GM19438 (cell line): Measurements from ENCODE around the gene RPL36.

ENCODE experiments used
- ATAC-seq: cut with Tn5 transposase; IDR thresholded peaks from one replicate; pipeline ENCODE4 v1.9.1; 2021; ENCODE audit warnings: low read depth; ENCODE audit not compliant: unreplicated experiment

RPL36 gene

DNA sequence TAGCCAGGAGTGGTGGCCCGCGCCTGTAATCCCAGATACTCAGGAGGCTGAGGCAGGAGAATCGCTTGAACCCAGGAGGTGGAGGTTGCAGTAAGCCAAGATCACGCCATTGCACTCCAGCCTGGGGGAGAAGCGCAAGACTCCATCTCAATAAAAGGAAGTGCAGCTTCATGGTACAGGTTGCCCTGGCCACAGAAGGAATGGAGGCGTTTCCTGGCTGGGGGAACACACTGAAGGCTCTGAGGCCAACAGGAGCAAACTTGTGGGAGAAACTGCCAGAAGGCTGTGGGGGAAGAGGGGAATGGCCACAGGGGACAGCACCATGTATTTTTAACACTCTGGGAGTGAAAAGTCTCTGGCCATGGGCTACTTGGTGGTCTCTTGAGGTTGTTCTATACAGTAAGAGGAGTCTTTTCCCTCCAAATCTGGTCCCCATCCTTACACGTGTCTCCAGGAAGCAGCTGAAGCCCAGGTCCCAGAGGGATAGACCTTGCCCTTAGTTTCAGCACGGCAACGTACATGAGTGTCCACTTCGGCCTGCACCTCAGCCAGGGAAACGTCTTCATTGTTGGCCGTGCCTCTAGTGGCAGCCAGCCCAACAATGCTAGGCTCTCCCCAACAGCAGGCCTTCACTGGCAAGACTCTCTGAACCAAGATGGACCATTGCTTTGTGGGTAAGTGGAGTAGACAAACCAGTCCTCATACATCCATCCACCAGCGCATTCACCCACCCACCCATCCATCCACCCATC, 17.2 kb upstream of the RPL36 start:
- no peak for ATAC-seq

DNA sequence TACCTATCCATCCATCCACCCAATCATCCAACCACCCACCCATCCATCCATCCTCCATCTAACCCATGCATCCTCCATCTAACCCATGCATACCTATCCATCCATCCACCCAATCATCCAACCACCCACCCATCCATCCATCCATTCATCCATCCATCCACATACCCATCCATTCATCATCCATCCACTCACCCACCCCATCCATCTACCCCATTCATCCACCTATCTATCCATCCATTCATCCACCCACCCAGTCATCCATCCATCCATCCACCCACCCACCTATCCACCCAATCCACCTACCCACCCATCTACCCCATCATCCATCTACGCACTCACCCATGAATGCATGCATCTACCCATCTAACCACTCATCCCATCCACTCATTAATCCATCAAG, 16.3 kb upstream of the RPL36 start:
- ATAC-seq, result no peak

DNA sequence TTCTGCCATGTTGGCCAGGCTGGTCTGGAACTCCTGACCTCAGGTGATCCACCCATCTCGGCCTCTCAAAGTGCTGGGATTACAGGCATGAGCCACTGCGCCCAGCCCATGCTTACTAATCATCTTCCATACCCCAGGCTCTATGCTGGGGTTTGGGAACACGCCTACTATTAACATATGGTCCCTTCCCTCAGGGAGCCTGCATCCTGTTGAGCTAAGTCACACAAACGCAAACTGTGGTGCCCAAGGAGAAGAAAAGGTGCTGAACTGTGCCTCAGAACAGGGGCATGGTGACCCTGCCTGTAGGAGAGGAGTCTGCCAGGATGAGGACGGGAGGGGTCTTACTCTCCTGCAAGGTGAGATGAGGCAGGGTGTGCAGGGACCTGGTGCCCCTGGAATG, 15.4 kb upstream of the RPL36 start:
- ATAC-seq, result no peak

DNA sequence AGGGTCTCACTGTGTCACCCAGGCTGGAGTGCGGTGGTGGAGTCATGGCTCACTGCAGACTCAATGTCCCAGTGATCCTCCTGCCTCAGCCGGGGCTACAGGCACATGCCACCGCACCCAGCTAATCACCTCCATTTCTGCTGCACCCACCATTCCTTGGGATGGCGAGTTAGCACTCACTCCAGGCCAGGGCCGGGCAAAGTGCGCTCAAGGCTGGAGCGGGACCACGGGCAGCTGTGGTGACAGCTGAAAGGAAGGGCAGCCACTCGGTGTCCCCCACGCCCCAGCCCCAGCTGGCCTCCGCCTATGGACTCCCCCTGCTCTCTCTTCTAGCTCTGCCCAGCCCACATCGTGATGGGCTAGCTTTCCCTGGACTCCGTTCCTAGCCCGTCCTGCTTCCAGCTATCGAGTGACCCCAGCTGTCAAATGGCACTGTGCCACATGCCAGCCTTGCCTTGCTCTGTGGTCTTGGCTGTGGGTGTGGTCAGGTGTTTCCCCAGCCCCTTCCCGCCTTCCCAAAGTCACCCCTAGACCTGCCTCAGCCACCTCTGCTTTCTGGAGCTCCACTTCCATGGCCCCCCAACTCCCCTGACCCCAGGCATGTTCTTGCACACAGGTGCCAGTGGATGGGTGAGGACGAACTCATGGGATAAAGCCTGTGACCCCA, 13.9 kb upstream of the RPL36 start:
- no peak for ATAC-seq

DNA sequence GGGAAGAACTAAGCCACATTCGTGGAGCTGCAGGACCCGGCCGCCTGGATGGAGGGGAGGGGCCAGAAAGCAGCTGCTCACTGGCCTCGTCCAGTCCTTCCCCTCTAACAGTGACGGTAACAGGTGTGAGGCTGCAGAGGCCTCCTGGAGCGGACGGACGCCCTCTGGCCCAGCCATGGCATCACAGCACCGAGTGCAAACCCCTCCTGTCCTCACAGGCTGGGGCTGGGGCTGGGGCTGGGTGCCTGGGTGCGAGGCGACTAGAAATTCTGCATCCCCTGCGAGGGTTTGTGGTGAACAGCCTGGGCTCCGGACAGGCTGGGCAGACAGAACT, 13.4 kb upstream of the RPL36 start:
- ATAC-seq, result no peak

DNA sequence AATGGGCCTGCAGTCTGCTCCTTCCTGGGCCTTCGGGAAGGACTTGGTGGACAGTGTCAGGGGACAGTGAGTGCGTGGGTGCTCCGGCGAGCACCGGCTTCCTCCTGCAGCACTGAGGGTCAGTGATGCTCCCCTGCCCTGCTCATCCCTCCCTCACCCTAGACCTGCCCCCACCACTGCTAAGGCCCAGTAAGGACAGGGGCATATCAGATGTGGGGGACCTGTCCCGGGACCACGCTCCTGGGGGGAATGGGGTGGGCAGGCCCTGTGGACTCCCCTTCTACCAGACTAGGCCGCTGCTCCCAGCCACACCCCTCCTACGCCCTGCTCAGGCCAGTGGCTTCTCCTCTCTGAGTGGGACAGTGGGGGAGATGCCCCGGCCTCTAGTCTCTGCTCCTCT, 13.0 kb upstream of the RPL36 start:
- no peak for ATAC-seq

DNA sequence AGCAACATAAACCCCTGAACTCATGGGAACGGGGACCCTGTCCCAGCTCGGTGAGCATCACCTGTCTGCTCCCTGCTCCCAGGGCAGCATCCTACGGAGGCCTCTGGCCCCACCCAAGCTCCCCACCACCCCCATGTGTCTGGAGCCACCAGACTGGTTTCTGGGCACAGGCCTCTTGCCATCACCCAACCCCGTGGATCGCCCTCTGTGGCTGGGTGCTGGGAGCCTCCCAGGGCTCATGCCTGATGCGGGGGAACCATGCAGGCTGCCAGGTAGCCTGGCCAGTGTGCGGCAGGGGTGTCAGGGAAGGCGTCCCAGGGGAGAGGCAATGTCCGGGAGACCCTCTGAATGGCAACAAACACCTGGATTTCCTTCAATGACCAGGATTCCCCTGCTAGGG, 12.5 kb upstream of the RPL36 start:
- ATAC-seq, result no peak

DNA sequence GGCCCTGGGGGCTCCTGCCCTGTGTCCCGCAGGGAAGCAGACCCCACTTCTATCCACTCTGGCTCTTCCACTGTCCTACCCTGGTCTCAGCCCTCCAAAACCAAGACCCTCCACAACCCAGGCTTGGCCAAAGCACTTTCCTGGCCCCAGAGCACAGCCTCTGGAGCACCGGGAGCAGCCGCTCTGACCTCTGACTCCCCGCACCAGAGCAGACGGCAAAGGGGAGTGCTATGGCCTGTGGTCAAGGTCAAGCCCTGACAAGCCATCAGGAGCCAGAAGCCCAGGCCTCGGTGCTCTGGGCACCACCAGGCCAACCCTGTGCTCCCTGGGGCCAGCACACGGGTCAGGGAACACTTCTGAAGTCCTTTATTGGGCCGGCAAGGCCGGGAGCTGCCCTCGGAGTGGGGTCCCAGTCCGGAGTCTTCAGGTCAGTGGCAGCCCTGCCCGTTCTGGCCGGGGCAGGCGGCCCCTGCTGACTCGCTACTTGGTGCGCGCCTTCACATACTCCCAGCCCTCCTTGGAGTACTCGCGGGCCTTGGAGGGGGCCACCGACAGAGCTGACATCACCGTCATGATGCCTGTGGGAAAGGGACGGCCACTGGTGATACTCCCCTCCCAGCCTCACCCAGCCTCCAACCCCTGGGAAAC, 11.9 kb upstream of the RPL36 start:
- no peak for ATAC-seq

DNA sequence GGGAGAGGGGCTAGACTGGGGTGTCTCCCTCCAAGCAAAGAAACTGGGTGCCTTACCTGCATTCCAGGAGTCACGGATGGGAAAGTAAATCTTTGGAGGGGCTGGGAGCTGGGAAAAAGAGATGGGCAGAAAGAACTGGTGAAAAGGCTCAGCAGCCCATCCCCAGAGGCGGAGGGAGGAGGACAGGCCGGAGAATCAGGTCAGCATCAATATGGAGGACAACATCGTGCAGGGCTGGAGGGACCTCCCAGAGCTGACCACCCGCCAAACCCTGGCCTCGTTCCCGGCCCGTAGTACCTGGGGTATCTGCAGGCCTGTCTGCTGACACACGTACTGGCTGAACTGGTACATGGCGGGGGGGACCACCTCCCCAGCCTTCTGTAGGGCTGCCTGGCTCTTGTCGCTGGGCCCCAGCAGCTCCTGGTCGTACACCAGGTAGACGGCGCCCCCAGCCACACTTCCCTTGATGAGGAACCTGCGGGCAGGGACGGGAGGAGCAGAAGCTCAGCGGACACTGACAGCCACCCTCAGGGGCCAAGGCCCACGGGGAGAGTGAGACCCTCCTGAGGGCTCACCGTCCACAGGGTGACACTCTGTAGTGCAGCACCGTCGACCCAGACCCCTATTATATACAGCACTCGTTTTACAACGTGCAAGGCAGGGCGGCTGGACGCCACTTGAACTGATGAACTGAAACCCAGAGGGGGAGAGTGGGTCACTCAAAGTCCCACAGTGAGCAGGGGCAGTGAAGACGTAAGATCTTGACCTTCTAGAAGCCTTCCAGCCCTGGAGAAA, 10.6 kb upstream of the RPL36 start:
- ATAC-seq, result no peak

DNA sequence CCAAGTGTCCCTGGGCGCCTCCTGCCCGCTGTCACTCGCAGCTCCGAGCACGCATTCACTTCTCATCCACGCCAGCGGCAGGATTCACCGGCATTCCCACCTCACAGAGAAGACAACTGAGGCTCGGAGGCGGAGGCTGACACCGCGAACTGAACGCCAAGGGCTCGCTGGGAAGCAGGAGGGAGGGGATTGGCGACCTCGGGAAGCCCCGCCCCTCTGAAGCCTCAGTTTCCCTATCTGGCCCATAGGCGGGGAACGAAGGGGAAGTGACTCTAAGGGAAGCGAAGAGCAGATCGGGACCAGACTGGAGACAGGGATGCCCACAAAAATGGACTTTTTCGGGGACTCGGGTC, 10.0 kb upstream of the RPL36 start:
- no peak for ATAC-seq

DNA sequence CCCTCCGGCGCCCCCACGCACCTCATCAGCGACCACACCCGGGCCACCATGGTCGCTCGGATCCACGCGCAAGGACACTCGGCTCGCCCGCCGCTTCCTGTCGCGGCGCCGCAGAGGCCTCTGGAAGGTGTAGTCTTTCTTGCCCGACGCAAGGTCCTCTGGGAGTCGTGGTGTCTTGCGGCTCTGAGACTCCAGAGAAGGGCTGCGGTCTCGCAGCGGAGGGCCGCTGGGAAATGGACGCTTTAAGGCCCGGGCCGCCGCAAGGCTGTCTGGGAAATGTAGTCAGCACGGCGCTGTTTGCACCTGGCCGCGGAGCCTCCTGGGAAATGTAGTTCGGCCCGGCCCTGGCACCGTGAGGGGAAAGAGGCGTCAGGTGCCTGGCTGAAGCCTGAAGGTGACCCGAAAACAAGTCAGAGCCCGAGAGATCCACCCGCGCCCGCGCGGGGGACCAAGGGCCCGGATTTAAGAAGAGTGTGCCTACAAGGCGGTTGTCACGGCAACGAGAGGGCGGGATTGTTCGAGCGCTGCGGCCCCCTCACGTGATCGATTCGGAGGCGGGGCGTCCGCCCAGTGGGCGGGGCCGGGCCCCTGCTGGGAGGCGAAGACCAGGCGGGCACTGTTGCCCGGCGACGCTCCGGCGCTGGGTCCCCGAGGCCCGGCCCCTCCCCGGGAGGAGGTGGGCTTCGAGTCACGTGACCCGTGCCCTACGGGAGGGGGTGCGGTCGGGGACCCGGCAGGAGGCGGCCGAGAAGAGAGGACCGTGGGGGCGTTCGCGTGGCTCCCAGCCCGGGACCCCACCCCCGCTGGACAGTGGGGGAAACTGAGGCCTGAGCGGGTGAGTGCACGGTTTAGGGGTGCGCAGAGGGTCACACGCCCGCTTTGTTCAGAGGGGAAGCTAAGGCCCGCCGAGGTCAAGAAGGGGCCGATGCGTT, 9.4 kb upstream of the RPL36 start, which contains the start of the genes HSD11B1L and MICOS13:
TSS of gene HSD11B1L (plus strand) at position 591 of the 932 bp plus-strand sequence. CDS start 3,806 bp downstream, outside the sequence.
TSS of gene MICOS13 (minus strand) at position 80 of the 932 bp plus-strand sequence. CDS start at position 50, 30 bp downstream.
- ATAC-seq, result peak; percentile 82

DNA sequence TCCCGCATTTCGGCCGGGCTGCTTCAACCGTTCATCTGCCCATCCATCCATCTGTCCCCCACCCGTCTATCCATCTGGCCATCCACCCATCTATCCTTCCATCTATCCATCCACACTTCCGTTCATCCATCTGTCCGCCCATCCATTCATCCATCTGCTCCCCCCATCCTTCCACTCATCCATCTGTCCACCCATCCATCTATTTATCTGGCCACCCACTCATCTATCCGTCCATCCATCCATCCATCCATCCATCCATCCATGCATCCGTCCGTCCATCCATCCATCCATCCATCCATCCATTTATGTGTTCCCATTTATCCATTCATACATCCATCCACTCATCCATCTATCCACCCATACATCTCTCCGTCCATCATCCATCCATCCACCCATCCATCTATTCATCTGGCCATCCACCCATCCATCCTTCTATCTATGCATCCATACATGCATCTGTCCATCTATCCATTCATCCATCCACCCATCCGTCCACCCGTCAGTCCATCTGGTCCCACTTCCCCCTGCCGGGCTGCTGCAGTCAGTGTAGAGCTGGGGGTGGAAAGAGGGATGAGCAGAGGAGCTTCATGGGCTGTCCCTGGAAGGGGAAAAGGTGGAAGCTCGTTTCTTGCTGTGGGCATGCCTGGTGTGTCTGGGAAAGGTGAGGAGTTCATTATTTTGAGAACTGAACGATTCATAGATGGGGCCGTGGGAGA, 8.5 kb upstream of the RPL36 start:
- no peak for ATAC-seq

DNA sequence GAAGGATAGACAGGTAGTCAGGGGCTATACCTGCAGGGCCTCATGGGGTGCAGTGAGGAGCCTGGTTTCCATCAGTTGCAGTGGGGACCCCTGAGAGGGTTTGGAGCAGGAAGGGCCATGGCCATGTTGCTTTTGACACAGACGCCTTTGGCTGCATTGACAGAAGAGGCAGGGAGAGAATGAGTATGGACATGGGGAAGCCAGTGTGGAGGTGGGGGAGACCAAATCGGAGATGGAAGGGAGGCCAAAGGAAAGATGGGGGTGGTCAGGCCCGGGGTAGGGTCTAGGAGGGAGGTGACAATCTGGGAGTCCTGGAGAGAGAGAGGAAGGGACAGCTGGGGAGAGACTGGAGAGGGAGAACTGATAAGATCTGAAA, 8.0 kb upstream of the RPL36 start:
- no peak for ATAC-seq

DNA sequence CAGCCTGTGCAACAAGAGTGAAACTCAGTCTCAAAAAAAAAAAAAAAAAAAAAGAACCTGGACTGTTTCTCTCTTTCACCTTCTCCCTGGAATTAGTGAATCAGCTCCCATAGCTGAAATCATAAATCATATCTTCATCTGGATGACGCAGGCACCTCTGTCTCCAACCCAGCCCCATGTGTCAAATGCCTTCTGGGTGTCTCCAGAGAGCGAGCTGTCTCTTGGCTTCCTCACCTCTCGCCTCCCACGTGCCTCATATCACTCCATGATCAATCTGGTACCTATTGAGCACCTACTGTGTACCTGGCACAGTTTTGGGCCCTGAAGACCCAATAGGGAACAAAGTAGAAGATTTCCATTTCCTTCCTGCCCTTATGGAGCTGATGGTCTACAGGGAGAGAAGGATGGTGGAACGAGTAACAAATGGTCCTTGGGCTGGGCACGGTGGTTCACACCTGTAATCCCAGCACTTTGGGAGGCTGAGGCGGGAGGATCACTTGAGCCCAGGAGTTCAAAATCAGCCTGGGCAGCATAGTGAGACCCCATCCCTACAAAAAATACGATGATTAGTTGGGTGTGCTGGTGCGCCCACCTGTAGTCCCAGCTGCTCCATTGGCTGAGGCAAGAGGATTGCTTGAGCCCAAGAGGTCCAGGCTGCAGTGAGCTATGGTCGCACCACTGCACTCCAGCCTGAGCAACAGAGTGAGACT, 6.8 kb upstream of the RPL36 start:
- no peak for ATAC-seq

DNA sequence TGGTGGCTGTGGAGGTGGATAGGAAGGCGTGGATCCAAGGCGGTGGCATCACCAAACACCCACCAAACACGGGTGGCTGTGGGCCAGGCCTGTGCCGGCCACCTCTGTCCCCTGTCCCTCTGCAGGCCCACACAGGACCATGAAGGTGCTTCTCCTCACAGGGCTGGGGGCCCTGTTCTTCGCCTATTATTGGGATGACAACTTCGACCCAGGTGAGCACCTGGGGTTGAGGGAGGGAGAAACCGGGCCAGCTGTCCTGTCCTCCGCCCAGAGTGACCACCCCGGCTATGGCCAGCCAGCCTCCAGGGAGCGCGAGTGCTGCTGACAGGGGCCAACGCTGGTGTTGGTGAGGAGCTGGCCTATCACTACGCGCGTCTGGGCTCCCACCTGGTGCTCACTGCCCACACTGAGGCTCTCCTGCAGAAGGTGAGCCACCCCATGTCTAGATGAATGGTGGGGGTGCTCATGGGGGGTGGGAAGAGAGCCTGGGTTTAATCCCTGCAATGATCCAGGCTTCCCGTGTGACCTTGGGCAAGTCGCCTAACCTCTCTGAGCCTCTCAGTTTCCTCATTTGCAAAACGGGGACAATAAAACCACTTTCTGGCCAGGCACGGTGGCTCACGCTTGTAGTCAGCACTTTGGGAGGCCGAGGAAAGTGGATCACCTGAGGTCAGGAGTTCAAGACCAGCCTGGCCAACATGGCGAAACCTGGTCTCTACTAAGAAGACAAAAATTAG, 5.2 kb upstream of the RPL36 start:
- ATAC-seq, result no peak

DNA sequence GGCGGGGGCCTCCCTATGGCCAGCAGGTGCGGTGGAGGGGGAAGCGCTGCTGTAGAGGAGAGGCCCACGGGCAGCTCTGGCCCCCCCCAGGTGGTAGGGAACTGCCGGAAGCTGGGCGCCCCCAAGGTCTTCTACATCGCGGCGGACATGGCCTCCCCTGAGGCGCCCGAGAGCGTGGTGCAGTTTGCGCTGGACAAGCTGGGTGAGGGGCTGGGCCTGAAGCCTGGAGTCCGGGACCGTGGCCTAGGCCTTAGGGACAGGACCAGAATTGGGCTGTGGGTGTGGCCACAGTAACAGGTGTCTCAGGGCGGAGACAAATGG, 3.8 kb upstream of the RPL36 start:
- no peak for ATAC-seq

DNA sequence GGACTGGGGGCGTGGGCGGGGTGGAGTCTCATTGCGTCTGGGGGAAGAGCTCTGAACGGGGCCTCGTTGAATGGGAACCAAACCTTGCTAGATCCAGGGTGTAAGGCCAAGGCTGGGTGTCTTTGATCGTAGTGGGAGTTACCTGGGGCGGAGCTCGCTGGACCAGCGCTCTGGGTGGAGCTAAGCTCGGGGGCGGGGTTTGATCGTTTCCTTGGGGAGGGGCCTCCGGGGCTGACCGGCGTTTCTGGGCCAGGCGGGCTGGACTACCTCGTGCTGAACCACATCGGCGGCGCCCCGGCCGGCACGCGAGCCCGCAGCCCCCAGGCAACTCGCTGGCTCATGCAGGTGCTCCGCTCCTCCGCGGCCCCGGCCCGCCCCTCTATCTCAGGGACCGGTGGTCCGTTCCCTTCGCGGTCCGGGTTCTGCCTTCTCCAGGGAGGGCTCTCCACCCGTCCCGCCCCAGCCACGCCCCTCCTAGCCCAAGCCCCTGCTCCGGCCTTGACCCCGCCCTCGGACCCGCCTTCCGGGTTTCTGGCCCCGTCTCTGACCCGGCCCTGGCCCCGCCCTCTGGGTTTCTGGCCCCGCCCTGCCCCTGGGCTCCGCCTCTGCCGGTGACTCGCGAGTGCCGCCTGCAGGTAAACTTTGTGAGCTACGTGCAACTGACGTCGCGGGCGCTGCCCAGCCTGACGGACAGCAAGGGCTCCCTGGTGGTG, 3.3 kb upstream of the RPL36 start:
- ATAC-seq, result peak; percentile 62
